AG10803 (cell line): ENCODE measurements around the gene SNX30.
"Not testable (repeated sequence)": the region's sequence is repeated elsewhere in the genome, so short reads cannot be mapped to it uniquely, and the experiment has no call there.

Experiments
- DNase-seq: peaks from one replicate; pipeline ENCODE4 v3.0.0; 2010; ENCODE audit warnings: low read depth
- H3K4me3 ChIP-seq: 2 replicates; pipeline ENCODE4 v1.5.1; 2011; ENCODE audit warnings: mild to moderate bottlenecking, low read length, control low read depth
- TF ChIP-seq, protein P1 (sequence below): conservative IDR thresholded peaks from 2 replicates; pipeline ENCODE4 v1.5.1; 2011; ENCODE audit warnings: mild to moderate bottlenecking, low read length, control low read depth, inconsistent platforms

Gene SNX30

DNA sequence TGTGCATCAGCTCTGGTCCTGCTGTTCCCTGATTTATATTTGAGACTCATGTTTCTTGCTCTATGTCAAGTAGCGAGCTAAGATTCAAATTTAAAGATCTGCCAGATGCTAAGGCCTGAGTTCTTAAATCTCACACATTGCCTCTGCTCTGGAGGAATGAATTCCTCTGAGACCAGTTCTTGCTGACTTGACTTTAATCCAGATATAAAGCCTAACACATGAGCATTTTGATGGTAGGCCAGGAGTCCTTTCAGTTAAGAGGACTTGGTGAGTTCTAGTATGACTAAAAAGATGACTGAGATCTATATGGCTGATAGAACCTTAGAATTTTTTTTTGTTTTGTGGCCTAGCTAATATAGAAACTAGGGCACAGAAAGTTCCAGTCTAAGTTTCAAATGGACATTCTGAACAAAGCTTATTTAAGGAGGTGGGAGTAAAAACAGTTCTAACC lies 31.3 kb upstream of the SNX30 start:
- TF ChIP-seq, protein P1, sequence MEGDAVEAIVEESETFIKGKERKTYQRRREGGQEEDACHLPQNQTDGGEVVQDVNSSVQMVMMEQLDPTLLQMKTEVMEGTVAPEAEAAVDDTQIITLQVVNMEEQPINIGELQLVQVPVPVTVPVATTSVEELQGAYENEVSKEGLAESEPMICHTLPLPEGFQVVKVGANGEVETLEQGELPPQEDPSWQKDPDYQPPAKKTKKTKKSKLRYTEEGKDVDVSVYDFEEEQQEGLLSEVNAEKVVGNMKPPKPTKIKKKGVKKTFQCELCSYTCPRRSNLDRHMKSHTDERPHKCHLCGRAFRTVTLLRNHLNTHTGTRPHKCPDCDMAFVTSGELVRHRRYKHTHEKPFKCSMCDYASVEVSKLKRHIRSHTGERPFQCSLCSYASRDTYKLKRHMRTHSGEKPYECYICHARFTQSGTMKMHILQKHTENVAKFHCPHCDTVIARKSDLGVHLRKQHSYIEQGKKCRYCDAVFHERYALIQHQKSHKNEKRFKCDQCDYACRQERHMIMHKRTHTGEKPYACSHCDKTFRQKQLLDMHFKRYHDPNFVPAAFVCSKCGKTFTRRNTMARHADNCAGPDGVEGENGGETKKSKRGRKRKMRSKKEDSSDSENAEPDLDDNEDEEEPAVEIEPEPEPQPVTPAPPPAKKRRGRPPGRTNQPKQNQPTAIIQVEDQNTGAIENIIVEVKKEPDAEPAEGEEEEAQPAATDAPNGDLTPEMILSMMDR, result no peak
- no peak overlapping the region for H3K4me3 ChIP-seq
- peak; percentile 81 for DNase-seq

DNA sequence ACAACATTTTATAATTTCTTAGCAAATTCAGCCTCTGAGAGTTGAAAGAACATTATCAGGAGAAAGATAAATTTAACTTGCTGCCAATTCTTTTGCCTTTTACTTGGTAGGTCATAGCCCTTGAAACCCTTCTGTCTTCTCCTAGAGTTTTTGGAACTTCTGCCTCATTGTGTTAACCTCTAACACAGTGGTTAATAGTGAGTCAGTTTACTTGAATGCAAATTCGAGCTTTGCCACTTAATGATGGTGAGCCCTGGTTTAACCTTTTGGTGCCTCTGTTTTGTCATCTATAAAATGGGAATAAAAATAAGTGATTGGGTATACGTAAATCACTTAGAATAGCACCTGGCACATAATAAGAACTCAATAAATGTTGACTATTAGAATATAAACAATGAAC lies 30.9 kb upstream of the SNX30 start:
- DNase-seq, result peak; percentile 18
- TF ChIP-seq, protein P1, result no peak

DNA sequence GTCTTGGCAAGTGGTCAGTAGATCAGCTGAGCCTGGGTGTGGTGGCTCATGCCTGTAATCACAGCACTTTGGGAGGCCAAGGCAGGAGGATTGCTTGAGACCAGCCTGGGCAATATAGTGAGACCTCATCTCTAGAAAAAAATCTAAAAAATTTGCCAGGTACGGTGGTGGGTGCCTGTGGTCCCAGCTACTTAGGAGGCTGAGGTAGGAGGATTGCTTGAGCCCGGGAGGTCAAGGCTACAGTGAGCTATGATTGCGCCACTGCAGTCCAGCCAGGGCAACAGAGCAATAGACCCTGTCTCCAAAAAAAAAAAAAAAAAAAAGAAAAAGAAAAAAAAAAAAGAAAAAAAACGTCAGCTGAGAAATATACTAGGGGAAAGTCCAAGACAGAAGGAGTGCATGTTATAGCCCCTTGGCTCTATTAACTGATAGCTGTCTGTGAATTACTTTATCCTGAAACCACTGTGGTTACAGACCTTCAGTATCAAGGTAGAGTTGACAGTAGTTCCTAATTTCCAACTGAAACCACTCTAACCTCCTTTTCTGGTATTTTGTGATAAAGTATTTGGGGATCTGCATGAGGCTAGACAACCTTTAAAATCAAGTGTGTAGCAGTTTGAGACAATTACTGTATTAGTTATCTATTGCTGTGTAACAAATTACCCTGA lies 30.3 kb upstream of the SNX30 start:
- TF ChIP-seq, protein P1, result no peak
- H3K4me3 ChIP-seq, result no peak overlapping the region
- no peak for DNase-seq

More for the DNA sequence above, 30.9 kb upstream of the SNX30 start:
- H3K4me3 ChIP-seq, result no peak overlapping the region

DNA sequence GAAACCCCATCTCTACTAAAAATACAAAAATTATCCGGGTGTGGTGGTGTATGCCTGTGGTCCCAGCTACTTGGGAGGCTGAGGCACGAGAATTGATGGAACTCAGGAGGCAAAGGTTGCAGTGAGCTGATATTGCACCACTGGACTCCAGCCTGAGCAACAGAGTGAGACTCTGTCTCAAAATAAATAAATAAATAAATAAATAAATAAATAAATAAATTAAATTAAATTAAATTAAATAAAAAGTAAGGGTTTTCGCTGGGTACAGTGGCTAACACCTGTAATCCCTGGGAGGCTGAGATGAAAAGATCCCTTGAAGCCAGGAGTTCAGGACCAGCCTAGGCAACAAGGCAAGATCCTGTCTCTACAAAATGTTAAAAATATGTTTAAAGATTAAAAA lies 27.8 kb upstream of the SNX30 start:
- not testable (repeated sequence) for H3K4me3 ChIP-seq

DNA sequence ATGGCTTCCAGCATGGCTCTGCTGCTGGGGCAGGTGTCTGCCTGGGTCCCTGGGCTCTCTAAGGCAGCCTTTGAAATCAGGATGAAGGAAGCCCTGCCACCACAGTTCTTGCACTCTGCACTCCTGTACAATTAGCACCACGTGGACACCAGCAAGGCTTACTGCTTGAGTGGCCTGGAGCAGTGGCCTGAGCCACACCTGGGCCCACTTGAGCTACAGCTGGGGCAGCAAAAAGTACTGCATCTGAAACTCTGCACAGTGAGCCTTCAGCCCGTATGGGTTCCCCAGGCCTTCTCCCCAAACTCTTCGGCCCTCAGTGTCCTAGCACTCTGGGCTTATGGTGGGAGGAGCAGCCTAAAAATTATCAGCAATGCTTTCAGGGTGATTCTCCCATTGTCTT lies 24.6 kb upstream of the SNX30 start:
- DNase-seq, result no peak
- no peak overlapping the region for H3K4me3 ChIP-seq
- TF ChIP-seq, protein P1, result no peak

More for the DNA sequence above, 27.8 kb upstream of the SNX30 start:
- not testable (repeated sequence) for DNase-seq

DNA sequence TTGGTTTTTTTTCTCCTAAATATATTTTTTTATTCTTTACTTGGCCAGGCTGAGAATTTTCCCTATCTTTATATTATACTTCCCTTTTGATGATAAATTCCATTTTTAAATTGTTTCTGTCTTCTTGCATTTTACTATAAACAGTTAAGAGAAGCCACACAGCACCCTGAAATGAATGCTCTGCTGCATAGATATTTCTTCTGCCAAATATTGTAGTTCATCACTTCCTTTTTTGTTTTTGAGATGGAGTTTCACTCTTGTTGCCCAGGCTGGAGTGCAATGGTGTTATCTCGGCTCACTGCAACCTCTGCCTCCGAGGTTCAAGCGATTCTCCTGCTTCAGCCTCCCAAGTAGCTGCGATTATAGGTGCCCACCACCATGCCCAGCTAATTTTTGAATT lies 24.1 kb upstream of the SNX30 start:
- DNase-seq, result no peak
- TF ChIP-seq, protein P1, result no peak
- H3K4me3 ChIP-seq, result no peak overlapping the region

DNA sequence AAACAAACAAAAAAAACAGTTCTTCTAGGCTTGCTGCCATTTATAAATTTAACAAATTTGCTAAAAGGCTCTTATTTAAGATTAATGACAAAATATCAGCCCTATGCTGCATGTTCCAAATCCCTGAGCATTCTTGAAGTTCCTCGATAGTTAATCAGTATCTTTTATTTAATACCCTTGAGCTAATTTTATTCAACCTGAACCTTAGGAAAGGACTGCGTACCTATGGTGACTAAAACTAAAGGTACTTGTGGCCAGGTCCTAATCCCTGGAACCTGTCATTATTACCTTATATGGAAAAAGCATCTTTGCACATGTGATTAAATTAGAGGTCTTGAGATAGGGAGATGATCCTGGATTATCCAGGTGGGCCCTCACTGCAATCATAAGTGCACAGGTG lies 22.2 kb upstream of the SNX30 start:
- TF ChIP-seq, protein P1, result no peak
- DNase-seq, result no peak
- H3K4me3 ChIP-seq, result no peak overlapping the region
